PC-3 (cell line): ENCODE measurements around the gene MIDN. TPM values are rescaled to one million over a fixed set of nuclear protein-coding genes. Genes with fewer than 3 reads are reported as not detected.

Experiments used
- ATAC-seq: fragments of 200-7000 bp; cut with Tn5 transposase; 2 replicates; pipeline ENCODE4 v1.9.1; 2020; ENCODE audit warnings: mild to moderate bottlenecking, moderate library complexity
- BruUV-seq: library from RNA; stranded (reverse); fragments of 400-500 nt; replicated peaks from 2 replicates; lab custom pipeline; 2021; lab: Mats Ljungman, UMichigan
- CTCF ChIA-PET: fragments of 300-600 bp; sonication (Branson Sonifier 250); formaldehyde crosslinking; loops from one replicate; lab custom pipeline; 2022; ENCODE audit warnings: antibody characterized with exemption; lab: Charles Lee
- POLR2A ChIA-PET: fragments of 300-600 bp; sonication (Branson Sonifier 250); formaldehyde crosslinking; loops from one replicate; lab custom pipeline; 2022; ENCODE audit warnings: antibody characterized with exemption; ENCODE audit not compliant: unreplicated experiment; lab: Charles Lee
- DNase-seq: peaks from one replicate; pipeline ENCODE4 v3.0.0-alpha.2; 2015
- H2AFZ ChIP-seq: fragments of 300-600 bp; sonication (generic); 2 replicates; pipeline ENCODE4 v1.6.0; 2016; ENCODE audit warnings: antibody characterized with exemption, low read length
- H3F3A ChIP-seq: fragments of 300-600 bp; sonication (generic); one replicate; pipeline ENCODE4 v1.6.0; 2017; ENCODE audit warnings: antibody characterized with exemption, low read length, control low read depth, mild to moderate bottlenecking; ENCODE audit not compliant: unreplicated experiment
- H3K27ac ChIP-seq: fragments of 300-600 bp; sonication (generic); 2 replicates; pipeline ENCODE4 v1.5.1; 2016; ENCODE audit warnings: mild to moderate bottlenecking, low read length
- H3K27me3 ChIP-seq: fragments of 300-600 bp; sonication (generic); 2 replicates; pipeline ENCODE4 v1.6.1; 2016; ENCODE audit warnings: low read length, mixed read lengths
- H3K36me3 ChIP-seq: fragments of 300-600 bp; sonication (generic); 2 replicates; pipeline ENCODE4 v1.6.1; 2016; ENCODE audit warnings: low read depth, mixed run types, low read length, mixed read lengths
- H3K4me1 ChIP-seq: fragments of 300-600 bp; sonication (generic); 2 replicates; pipeline ENCODE4 v1.5.1; 2016; ENCODE audit warnings: low read length; ENCODE audit not compliant: insufficient read depth
- H3K4me2 ChIP-seq: fragments of 300-600 bp; sonication (generic); 2 replicates; pipeline ENCODE4 v1.6.0; 2016; ENCODE audit warnings: low read length
- H3K4me3 ChIP-seq: fragments of 300-600 bp; sonication (generic); 2 replicates; pipeline ENCODE4 v1.5.1; 2016; ENCODE audit warnings: mild to moderate bottlenecking, low read length, mixed read lengths
- H3K79me2 ChIP-seq: fragments of 300-600 bp; sonication (generic); 2 replicates; pipeline ENCODE4 v1.6.1; 2017; ENCODE audit warnings: low read length, mixed read lengths
- H3K9ac ChIP-seq: fragments of 300-600 bp; sonication (generic); 2 replicates; pipeline ENCODE4 v1.6.0; 2016; ENCODE audit warnings: mild to moderate bottlenecking, low read length
- H3K9me2 ChIP-seq: fragments of 300-600 bp; sonication (generic); replicated peaks from 2 replicates; pipeline ENCODE4 v1.6.1; 2016; ENCODE audit warnings: mixed run types, low read length, mixed read lengths
- H3K9me3 ChIP-seq: fragments of 300-600 bp; sonication (generic); 2 replicates; pipeline ENCODE4 v1.6.1; 2016; ENCODE audit warnings: low read length, mixed read lengths
- H4K20me1 ChIP-seq: fragments of 300-600 bp; sonication (generic); 2 replicates; pipeline ENCODE4 v1.6.1; 2016; ENCODE audit warnings: low read length, mixed read lengths
- CTCF ChIP-seq: fragments of 300-600 bp; sonication (generic); conservative IDR thresholded peaks from 2 replicates; pipeline ENCODE4 v1.5.1; 2017; ENCODE audit warnings: antibody characterized with exemption, low read depth, mild to moderate bottlenecking, low read length
- EZH2 ChIP-seq: fragments of 300-600 bp; sonication (generic); IDR thresholded peaks from one replicate; pipeline ENCODE4 v1.6.1; 2017; ENCODE audit warnings: antibody characterized with exemption, mild to moderate bottlenecking, low read length; ENCODE audit not compliant: unreplicated experiment
- EZH2phosphoT487 ChIP-seq: fragments of 300-600 bp; sonication (generic); IDR thresholded peaks from 2 replicates; pipeline ENCODE4 v1.6.1; 2018; ENCODE audit warnings: mild to moderate bottlenecking, antibody characterized with exemption, low read length, borderline replicate concordance
- intact Hi-C: fragments of 100-400 bp; cut with micrococcal nuclease; formaldehyde crosslinking; loops from 2 replicates; pipeline ENCODE4 v1.9.0; 2023
- total RNA-seq: library from RNA; depleted of rRNA; stranded (reverse); fragments of >200 nt; gene quantifications from 2 replicates; pipeline ENCODE4 v1.2.3, GENCODE V29; 2014

Gene MIDN
- total RNA-seq, 1 experiment from 2014 or later = 17.3 TPM

DNA sequence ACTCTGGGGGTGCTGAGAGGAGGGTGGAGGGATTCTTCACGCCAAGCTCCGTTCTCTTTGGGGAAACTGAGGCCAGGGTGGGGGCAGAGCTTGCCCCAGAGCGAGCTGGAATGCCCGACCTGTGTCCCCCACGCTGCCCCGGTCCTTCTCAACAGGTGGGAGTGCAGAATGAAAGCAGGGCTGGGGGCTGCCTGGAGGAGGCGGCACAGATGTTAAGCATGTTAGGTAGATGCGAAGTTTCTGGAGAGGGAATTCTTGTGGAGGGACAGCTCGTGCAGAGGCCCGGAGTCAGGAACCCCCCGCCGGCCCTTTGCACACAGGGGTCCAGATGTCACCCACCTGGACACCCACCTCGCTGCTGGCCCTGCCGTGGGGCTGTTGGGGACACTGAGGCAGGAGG is 46.3 kb downstream of the MIDN start:
- H3K27ac ChIP-seq = no peak overlapping the region
- H3K4me1 ChIP-seq = no peaks in the 10 kb centered on the region
- DNase-seq (no peak), ATAC-seq (no peak)
- no peak overlapping the region for H3K4me2 ChIP-seq
- no peaks in the 10 kb centered on the region for H3K36me3 ChIP-seq
- ChIA-PET POLR2A (no interaction called here), CTCF (interaction anchor here (0.6 kb wide), 1 partner anchor 566 kb away, joined by 6 read pairs; no protein-coding TSS in a partner anchor)
- no TSS peak for BruUV-seq
- no peak overlapping the region for H2AFZ ChIP-seq
- TF ChIP-seq CTCF = no peak
- no peak for TF ChIP-seq EZH2phosphoT487
- no peak for TF ChIP-seq EZH2
- H4K20me1 ChIP-seq = no peaks in the 10 kb centered on the region
- H3K79me2 ChIP-seq = no peaks in the 10 kb centered on the region
- H3K9me2 ChIP-seq = no peaks in the 10 kb centered on the region
- peaks cover 12% of the 10 kb centered on the region; the same call in 1 of the 2 replicates for H3K27me3 ChIP-seq
- H3K9me3 ChIP-seq = no peaks in the 10 kb centered on the region
- no peaks in the 10 kb centered on the region for H3F3A ChIP-seq
- intact Hi-C loops = no loop called here
- H3K4me3 ChIP-seq = no peak overlapping the region
- no peak overlapping the region for H3K9ac ChIP-seq

DNA sequence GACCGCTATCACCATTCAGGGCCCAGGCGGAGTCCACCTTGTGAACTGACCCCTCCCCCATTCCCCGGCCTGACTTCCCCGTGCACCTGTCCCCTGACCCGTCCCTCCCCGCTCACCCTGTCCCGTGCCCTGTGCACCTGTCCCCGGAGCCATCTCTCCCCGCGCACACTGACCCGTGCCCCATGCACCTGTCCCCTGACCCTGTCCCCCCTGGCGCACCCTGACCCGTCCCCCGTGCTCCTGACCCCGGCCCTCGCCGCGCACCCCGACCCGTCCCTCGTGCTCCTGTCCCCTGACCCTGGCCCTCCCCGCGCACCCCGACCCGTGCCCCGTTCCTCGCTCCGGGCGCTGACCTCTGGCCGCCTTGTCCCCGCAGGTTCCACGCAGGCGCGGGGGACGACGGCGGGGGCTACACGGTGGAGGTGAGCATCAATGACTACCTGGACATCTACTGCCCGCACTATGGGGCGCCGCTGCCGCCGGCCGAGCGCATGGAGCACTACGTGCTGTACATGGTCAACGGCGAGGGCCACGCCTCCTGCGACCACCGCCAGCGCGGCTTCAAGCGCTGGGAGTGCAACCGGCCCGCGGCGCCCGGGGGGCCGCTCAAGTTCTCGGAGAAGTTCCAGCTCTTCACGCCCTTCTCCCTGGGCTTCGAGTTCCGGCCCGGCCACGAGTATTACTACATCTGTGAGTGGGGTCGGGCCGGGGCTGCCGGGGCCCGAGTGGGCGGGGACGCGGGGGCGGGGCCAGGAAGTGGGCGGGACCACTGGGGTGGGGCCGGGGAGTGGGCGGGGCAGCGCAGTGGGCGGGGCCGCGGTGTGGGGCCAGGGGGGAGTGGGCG is 47.0 kb downstream of the MIDN start:
- H3K36me3 ChIP-seq = no peaks in the 10 kb centered on the region
- no peaks in the 10 kb centered on the region for H3K79me2 ChIP-seq
- H3K4me3 ChIP-seq = no peak overlapping the region
- no peak overlapping the region for H3K27ac ChIP-seq
- no peak overlapping the region for H2AFZ ChIP-seq
- TF ChIP-seq EZH2phosphoT487 = no peak
- no peak for TF ChIP-seq CTCF
- no peak for TF ChIP-seq EZH2
- no peaks in the 10 kb centered on the region for H3K4me1 ChIP-seq
- no TSS peak for BruUV-seq
- H3F3A ChIP-seq = no peaks in the 10 kb centered on the region
- CTCF ChIA-PET = no interaction called here
- no peaks in the 10 kb centered on the region for H3K9me2 ChIP-seq
- H3K4me2 ChIP-seq = peak overlapping the region; percentile 39; the same call in 1 of the 2 replicates
- peaks cover 5% of the 10 kb centered on the region; the same call in 1 of the 2 replicates for H3K27me3 ChIP-seq
- H4K20me1 ChIP-seq = no peaks in the 10 kb centered on the region
- ATAC-seq (0 out of 2 replicates have a peak, but pooled peaks have one; percentile 20), DNase-seq (no peak)
- no peaks in the 10 kb centered on the region for H3K9me3 ChIP-seq
- intact Hi-C loops = no loop called here
- no peak overlapping the region for H3K9ac ChIP-seq
- POLR2A ChIA-PET = no interaction called here

DNA sequence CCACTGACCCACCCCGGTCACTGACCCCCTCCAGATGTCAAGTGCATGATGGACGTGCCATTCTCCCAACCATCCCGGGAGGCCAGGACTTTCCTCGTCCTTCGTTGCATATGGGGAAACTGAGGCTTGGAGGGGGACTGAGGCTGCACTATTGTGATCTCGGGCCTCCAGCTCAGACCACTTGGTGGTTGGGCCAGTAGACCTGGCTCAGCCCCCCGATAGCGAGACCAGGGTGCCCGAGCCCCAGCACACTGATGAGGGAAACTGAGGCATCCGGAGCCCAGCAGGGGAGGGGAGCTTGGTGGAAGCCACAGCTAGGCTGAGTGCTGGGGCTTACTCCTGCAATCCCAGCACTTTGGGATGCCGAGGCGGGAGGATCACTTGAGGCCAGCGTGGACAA is 47.7 kb downstream of the MIDN start:
- CTCF ChIA-PET = no interaction called here

More for the DNA sequence above, 47.7 kb downstream of the MIDN start:
- ATAC-seq (no peak), DNase-seq (no peak)
- intact Hi-C loops = no loop called here
- no peak for TF ChIP-seq EZH2
- TF ChIP-seq CTCF = no peak
- TF ChIP-seq EZH2phosphoT487 = no peak
- Histone ChIP-seq H3F3A (no peaks in the 10 kb centered on the region), H3K4me3 (no peak overlapping the region), H3K27me3 (no peaks in the 10 kb centered on the region; the same call in 1 of the 2 replicates), H4K20me1 (no peaks in the 10 kb centered on the region), H3K9me2 (no peaks in the 10 kb centered on the region), H3K9me3 (no peaks in the 10 kb centered on the region), H3K36me3 (no peaks in the 10 kb centered on the region), H3K4me2 (no peak overlapping the region), H3K9ac (no peak overlapping the region), H3K27ac (no peak overlapping the region), H3K79me2 (no peaks in the 10 kb centered on the region), H2AFZ (no peak overlapping the region), H3K4me1 (no peaks in the 10 kb centered on the region)
- BruUV-seq = no TSS peak
- POLR2A ChIA-PET = no interaction called here
